Activated CD4-positive, alpha-beta T cell treated with anti-CD3 and anti-CD28 coated beads for 36 hours (primary cell): ENCODE results near the gene MICALL2. TPM values are rescaled to one million over a fixed set of nuclear protein-coding genes. Genes with fewer than 3 reads are reported as not detected.
"Not testable (repeated sequence)": the region's sequence is repeated elsewhere in the genome, so short reads cannot be mapped to it uniquely, and the experiment has no call there.

Experiments used
- ATAC-seq: fragments of 200-7000 bp; cut with Tn5 transposase; one replicate; pipeline ENCODE4 v1.10.0; 2021; ENCODE audit warnings: mild to moderate bottlenecking, moderate library complexity
- CTCF ChIA-PET: fragments of 350-600 bp; sonication (Branson Sonifier 250); formaldehyde crosslinking; loops from one replicate; lab custom pipeline; 2021; ENCODE audit warnings: antibody characterized with exemption; lab: Charles Lee
- POLR2A ChIA-PET: fragments of 350-600 bp; sonication (Branson Sonifier 250); formaldehyde crosslinking; loops from one replicate; lab custom pipeline; 2021; ENCODE audit warnings: antibody characterized with exemption, inconsistent platforms; lab: Charles Lee
- DNase-seq: peaks from one replicate; pipeline ENCODE4 v3.0.0-alpha.2; 2020
- H3K27ac Mint-ChIP-seq: one replicate; pipeline ENCODE4 v1.8.0; 2021; ENCODE audit warnings: mixed read lengths
- H3K27me3 Mint-ChIP-seq: one replicate; pipeline ENCODE4 v1.8.0; 2021; ENCODE audit warnings: mixed read lengths
- H3K36me3 Mint-ChIP-seq: one replicate; pipeline ENCODE4 v1.8.0; 2021; ENCODE audit warnings: low read depth, mixed read lengths
- H3K4me1 Mint-ChIP-seq: one replicate; pipeline ENCODE4 v1.8.0; 2021; ENCODE audit warnings: mixed read lengths
- H3K4me3 Mint-ChIP-seq: one replicate; pipeline ENCODE4 v1.8.0; 2021; ENCODE audit warnings: mild to moderate bottlenecking, moderate library complexity, mixed read lengths
- H3K9me3 Mint-ChIP-seq: one replicate; pipeline ENCODE4 v1.8.0; 2021; ENCODE audit warnings: low read depth, mixed read lengths
- intact Hi-C, 2 experiments: fragments of 100-400 bp; cut with DNase I in 1 of 2; cut with micrococcal nuclease in 1 of 2; formaldehyde crosslinking; loops; one replicate each; pipeline versions ENCODE4 v1.14.2 to v1.15.1; 2022 to 2024; cut with DNase I, micrococcal nuclease
- total RNA-seq, 2 experiments: library from RNA; stranded (reverse); gene quantifications; one replicate each; pipeline ENCODE4 v1.2.3, GENCODE V29; 2021

Gene MICALL2
- total RNA-seq, 2 experiments from 2014 or later, result 1.9 to 2.7 TPM

DNA sequence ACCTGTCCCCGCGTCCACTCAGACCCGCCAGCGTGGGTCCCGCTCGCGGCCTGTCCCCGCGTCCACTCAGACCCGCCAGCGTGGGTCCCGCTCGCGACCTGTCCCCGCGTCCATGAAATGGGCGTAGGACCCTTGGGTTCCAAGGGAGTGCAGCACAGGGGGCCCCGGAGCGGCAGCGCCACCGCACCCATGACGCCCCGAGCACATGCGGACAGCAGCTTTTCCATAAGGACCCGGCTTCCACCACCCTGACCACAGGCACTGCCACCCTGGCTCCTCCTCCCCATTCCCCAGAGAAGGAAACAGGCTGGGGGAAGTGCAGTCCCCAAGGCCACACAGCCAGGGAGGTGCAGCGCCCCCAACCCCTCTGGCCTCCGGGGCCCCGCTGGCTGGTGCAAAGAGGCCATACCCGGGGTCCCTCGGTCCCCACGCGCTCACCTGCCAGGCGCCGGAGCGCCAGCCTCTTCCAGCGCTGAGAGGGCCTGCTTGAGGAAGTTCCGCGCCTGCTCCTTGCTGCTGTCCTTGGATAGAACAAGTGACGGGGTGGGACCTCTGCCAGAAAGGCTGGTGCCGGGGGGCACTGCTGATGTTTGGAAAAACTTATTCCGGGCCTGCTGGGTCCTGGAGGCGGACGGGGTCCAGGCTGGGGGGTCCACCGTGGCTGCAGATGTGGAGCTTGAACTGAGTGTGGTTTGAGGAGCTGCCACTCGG, 14.9 kb downstream of the MICALL2 start:
- ChIA-PET CTCF (interaction anchor here (0.6 kb wide), 1 partner anchor 9 kb away, joined by 3 read pairs; no protein-coding TSS in a partner anchor), POLR2A (no interaction called here)
- intact Hi-C loops, result no loop called here
- no peak for DNase-seq
- Mint-ChIP-seq H3K27me3 (no peaks in the 10 kb centered on the region), H3K9me3 (no peaks in the 10 kb centered on the region), H3K4me3 (no peak overlapping the region), H3K36me3 (no peaks in the 10 kb centered on the region), H3K4me1 (no peaks in the 10 kb centered on the region), H3K27ac (no peak overlapping the region)
- no peak for ATAC-seq

DNA sequence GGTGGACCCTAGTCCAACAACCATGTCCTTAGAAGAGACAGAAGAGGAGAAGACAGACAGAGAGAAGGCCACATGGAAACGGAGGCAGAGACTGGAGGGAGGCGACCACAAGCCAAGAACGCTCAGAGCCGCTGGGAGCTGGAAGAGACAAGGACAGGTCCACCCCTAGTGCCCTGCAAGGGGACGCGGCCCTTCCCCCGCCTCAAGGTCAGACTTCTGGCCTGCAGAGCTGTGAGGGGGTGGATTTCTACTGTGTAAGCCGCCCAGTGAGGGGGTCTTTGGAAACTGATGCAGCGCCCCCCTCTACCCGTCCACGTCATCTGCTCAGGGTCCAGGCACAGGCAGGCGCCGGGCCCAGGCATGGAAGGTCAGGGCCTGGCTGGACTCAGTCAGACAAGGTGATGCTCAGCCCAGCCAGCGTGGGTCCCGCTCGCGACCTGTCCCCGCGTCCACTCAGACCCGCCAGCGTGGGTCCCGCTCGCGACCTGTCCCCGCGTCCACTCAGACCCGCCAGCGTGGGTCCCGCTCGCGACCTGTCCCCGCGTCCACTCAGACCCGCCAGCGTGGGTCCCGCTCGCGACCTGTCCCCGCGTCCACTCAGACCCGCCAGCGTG, 15.6 kb downstream of the MICALL2 start:
- H3K4me3 Mint-ChIP-seq, H3K9me3 Mint-ChIP-seq, POLR2A ChIA-PET, DNase-seq, H3K36me3 Mint-ChIP-seq, CTCF ChIA-PET, H3K4me1 Mint-ChIP-seq, ATAC-seq, H3K27me3 Mint-ChIP-seq, intact Hi-C loops, H3K27ac Mint-ChIP-seq: not testable (repeated sequence)

DNA sequence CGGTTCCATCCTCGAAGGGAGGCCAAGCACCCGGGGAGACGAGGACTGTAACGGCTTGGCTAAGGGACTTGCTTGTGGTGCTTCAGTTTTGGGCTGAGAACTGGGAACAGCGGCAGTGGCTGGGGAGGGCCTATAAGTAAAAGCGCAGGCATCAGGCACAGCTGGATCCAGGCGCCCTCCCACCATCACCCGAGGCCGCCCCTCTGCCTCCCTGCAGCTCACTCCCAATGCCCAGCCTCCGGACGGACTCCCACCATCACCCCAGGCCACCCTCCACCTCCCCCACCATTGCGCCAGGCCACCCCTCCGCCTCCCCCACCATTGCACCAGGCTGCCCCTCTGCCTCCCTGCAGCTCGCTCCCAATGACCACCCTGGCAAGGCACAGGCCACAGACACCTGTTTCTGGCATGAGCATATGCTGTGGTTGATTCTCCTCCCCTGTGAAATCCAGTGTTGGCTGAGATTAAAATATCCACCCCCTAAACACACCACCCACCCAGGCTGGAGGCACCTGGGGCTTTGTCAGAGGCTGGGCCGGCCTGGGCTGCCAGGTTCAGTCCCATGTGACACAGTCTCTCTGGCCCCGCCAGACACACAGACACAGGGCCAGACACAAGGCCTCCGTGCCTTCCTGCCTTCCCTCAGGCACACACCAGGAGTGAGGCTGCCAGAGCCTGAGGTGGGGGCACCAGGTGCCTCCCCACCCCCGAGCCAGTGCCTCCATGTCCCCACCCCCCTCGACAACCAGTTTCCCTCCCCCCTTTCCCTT, 16.7 kb downstream of the MICALL2 start:
- intact Hi-C loops, result no loop called here
- CTCF ChIA-PET, result no interaction called here
- no peak overlapping the region for H3K4me3 Mint-ChIP-seq
- no peak for DNase-seq
- POLR2A ChIA-PET, result no interaction called here
- no peaks in the 10 kb centered on the region for H3K9me3 Mint-ChIP-seq
- H3K4me1 Mint-ChIP-seq, result no peaks in the 10 kb centered on the region
- ATAC-seq, result no peak
- no peak overlapping the region for H3K27ac Mint-ChIP-seq
- no peaks in the 10 kb centered on the region for H3K27me3 Mint-ChIP-seq
- no peaks in the 10 kb centered on the region for H3K36me3 Mint-ChIP-seq

DNA sequence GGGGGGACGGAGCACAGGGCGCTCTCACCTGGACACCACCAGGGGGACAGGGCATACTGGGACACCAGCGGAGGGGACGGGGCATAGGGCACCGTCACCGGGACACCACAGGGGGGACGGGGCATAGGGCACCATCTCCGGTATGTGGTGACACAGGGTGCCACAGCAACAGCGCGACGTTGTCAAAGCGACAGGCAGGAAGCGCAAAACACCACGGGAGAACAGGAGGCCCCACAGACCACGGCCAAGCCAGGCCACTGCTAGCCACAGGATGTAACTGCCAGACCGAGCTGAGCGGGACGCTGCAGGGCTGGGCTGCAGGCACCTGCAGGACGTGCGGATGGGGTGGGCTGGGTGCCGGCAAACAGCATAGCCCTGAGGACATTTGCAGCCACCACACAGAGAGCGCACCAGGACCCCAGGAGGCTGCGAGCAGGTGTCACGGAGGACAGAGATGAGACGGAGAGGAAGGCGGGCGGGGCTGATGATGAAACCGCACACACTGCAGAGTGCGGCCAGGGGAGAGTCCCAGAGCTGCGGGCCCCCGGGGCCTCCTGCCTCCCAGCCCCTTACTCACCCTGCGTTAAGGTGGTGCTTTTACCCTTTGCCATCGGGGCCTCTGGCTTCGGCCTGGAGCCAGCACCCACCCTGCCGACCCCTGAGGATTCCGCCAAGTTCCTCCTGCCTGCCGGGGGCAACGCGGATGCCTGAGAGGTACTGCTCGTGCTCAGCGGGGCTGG, 17.5 kb downstream of the MICALL2 start:
- Mint-ChIP-seq H3K9me3 (no peaks in the 10 kb centered on the region), H3K27ac (no peak overlapping the region), H3K36me3 (no peaks in the 10 kb centered on the region), H3K4me3 (no peak overlapping the region), H3K4me1 (no peaks in the 10 kb centered on the region), H3K27me3 (no peaks in the 10 kb centered on the region)
- intact Hi-C loops, result no loop called here
- DNase-seq (no peak), ATAC-seq (no peak)
- ChIA-PET CTCF (no interaction called here), POLR2A (no interaction called here)

DNA sequence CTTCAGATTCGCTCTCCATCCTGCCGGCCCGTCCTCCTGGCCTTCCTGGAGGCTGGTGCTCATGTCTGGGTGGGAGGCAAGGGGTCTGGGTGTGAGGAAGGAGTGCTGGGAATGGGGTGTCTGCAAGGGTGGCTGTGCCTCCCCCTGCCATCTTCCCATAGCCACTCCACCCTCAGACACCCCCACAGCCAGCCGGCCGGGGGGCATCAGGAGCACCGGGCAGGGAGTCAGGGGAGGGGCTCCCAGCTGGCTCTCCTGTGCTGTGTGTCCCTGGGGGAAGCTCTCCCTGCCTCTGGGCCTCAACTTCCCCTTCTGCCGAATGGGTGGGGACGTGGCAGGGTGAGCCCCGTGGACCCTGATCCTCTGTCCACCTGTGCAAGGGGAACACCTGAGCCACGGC, 18.6 kb downstream of the MICALL2 start:
- Mint-ChIP-seq H3K4me3 (no peak overlapping the region), H3K27ac (no peak overlapping the region), H3K4me1 (no peaks in the 10 kb centered on the region), H3K27me3 (no peaks in the 10 kb centered on the region), H3K36me3 (no peaks in the 10 kb centered on the region), H3K9me3 (no peaks in the 10 kb centered on the region)
- no peak for DNase-seq
- intact Hi-C loops, result no loop called here
- no peak for ATAC-seq
- CTCF ChIA-PET, result interaction anchor here (0.6 kb wide), 1 partner anchor 23 kb away, joined by 3 read pairs; no protein-coding TSS in a partner anchor
- POLR2A ChIA-PET, result no interaction called here

DNA sequence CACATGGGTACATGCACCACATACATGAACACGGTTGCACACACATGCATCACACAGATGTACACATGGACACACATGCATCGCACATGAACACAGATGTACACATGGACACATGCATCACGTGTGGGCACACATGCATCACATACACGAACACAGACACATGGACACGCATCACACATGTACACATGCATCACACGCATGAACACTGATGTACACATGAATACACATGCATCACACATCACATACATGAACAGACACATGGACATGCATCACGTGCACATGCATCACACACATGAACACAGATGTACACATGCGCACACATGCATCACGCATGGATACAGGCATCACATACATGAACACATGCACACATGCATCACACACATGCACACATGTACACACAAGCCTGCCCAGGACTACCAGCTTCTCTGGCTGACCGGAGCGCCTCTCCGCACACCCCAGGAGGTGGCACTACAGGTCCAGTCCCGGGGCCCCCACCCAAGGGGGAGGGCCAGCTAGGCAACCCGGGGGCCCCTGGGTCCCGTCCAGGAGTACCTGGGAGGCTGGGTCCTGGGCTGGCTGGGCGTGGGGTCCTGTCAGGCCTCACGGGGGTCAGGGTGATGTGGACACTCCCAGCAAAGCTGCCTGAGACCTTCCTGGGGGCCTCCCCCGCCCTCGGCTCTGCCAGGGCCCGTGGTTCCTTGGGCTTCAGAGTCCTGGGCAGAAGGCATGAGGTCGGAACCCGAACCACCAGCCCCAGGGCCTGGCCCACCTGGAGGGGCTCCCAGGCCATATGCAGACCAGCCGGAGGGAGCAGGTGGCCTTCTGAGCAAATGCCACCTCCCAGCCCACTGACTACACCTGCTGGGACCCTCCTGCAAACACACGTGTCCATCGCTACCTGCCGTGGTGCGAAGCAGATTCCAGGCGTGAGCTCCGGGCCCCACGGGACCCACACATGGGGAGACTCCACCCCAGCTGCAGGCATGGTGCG, 19.6 kb downstream of the MICALL2 start:
- Mint-ChIP-seq H3K27ac (no peak overlapping the region), H3K27me3 (no peaks in the 10 kb centered on the region), H3K9me3 (no peaks in the 10 kb centered on the region), H3K36me3 (no peaks in the 10 kb centered on the region), H3K4me1 (no peaks in the 10 kb centered on the region), H3K4me3 (no peak overlapping the region)
- ATAC-seq, result no peak
- POLR2A ChIA-PET, result no interaction called here
- intact Hi-C loops, result no loop called here
- CTCF ChIA-PET, result interaction anchor here (0.6 to 0.8 kb wide), 4 partner anchors 22 to 564 kb away, joined by 3 to 5 read pairs (median 4); no protein-coding TSS in a partner anchor
- DNase-seq, result no peak

DNA sequence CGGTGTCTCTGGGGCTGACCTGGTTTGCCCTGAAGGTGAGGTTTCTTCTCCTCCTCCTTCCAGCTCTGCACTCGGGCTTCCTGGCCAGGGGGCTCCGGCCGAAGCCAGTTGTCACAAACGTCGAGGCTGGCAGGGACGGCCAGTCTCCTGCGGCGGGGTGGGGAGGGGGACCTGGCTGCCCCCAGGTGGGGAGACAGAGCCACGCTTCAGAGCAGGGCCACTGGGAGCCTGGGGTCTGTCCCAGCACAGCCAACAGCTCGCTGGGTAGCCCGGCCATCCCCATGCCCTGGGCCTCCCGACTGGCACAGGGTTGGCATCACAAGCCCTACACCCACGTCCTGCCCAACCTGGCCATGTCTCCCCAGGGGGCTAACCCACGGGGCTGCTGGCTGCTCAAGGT, 20.4 kb downstream of the MICALL2 start:
- Mint-ChIP-seq H3K4me1 (no peaks in the 10 kb centered on the region), H3K36me3 (no peaks in the 10 kb centered on the region), H3K27me3 (no peaks in the 10 kb centered on the region), H3K27ac (no peak overlapping the region), H3K9me3 (no peaks in the 10 kb centered on the region), H3K4me3 (no peak overlapping the region)
- ATAC-seq, result no peak
- ChIA-PET CTCF (interaction anchor here (0.6 to 0.8 kb wide), 4 partner anchors 9 to 465 kb away, joined by 3 to 5 read pairs (median 4); no protein-coding TSS in a partner anchor), POLR2A (no interaction called here)
- intact Hi-C loops, result no loop called here
- DNase-seq, result no peak

DNA sequence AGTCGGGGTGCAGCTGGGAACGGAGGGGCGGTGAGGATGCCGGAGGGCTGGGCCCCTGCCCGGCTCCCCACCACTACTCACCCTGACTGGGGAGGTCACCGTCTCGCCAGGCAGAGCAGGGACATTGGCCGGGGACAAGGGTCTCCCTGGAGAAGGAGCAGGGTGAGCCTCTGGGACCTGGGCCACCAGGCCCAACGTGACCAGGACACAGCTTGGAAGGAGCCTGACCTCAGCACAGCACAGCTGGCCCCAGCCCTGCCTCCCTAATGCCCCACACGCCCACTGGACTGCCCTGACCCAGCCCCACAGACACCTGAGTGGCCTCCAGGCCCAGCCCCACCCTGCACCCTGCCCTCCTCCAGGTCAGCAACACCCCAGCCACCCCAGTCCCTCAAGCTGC, 21.1 kb downstream of the MICALL2 start:
- H3K27ac Mint-ChIP-seq, result no peak overlapping the region
- DNase-seq (no peak), ATAC-seq (no peak)
- H3K27me3 Mint-ChIP-seq, result no peaks in the 10 kb centered on the region
- no peaks in the 10 kb centered on the region for H3K4me1 Mint-ChIP-seq
- ChIA-PET CTCF (interaction anchor here (0.6 to 0.7 kb wide), 3 partner anchors 9 to 36 kb away, joined by 3 read pairs; no protein-coding TSS in a partner anchor), POLR2A (no interaction called here)
- H3K4me3 Mint-ChIP-seq, result no peak overlapping the region
- intact Hi-C loops, result no loop called here
- H3K9me3 Mint-ChIP-seq, result no peaks in the 10 kb centered on the region
- no peaks in the 10 kb centered on the region for H3K36me3 Mint-ChIP-seq

DNA sequence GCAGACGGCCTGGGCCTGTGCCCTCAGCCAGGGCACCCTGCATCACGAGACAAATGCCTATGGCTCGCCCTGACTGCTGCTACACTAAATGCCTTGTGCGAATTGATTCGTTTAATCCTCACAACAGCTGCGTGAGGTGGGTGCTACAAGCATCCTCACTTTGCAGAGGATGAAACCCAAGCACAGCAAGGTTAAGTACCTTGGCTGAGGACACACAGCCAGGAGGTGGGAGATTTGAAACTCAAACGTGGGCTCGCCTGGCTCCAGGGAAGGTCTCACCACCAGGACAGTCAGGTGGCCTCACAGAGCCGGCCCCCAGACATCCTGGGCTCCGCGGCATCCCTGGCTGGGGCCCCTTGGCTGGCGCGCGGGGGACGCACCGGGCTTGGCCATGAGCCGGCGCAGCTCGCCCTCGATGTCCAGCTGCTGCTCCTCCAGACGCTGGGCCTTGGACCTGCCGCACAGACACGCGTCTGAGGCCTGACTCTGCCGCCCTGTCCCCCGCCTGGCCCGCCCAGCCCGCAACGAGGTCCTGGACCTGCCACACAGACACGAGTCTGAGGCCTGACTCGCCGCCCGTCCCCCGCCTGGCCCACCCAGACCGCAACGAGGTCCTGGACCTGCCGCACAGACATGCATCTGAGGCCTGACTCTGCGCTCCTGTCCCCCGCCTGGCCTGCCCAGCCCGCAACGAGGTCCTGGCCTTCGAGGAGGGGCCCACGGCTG, 22.0 kb downstream of the MICALL2 start:
- Mint-ChIP-seq H3K27me3 (peaks cover 1% of the 10 kb centered on the region), H3K9me3 (no peaks in the 10 kb centered on the region), H3K36me3 (no peaks in the 10 kb centered on the region), H3K27ac (no peak overlapping the region), H3K4me3 (no peak overlapping the region), H3K4me1 (peaks cover 2% of the 10 kb centered on the region)
- intact Hi-C loops, result no loop called here
- ATAC-seq (no peak), DNase-seq (no peak)
- CTCF ChIA-PET, result no interaction called here
- POLR2A ChIA-PET, result no interaction called here

DNA sequence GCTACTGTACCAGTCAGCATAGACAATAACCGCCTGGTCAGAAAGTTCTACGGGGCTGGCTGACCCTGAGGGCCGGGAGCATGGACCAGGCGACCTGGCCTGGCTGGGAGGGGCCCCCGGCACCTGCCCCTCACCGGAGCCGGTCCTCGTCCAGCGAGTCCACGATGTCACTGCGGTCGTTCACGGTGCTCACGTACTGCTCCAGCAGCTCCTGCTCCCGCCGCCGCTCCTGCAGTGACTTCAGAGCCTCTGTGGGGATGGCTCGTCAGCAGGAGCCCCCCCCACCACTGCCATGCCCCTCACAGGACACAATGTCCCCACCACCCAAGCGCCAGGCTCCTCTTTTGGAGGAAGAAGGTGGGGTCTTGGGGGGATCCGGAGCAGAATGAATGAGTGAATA, 22.7 kb downstream of the MICALL2 start:
- Mint-ChIP-seq H3K27me3 (peaks cover 2% of the 10 kb centered on the region), H3K9me3 (no peaks in the 10 kb centered on the region), H3K36me3 (no peaks in the 10 kb centered on the region), H3K27ac (no peak overlapping the region), H3K4me1 (peaks cover 3% of the 10 kb centered on the region), H3K4me3 (no peak overlapping the region)
- ChIA-PET CTCF (no interaction called here), POLR2A (no interaction called here)
- DNase-seq, result no peak
- intact Hi-C loops, result no loop called here
- ATAC-seq, result no peak
